SU-DHL-6 (cell line): ENCODE results near the gene NBEA.

Experiments used
- H2AFZ ChIP-seq: fragments of 200-600 bp; sonication (generic); 2 replicates; pipeline ENCODE4 v1.6.1; 2014; ENCODE audit warnings: low read depth, mild to moderate bottlenecking, moderate library complexity, mixed read lengths, antibody characterized with exemption, low read length; ENCODE audit not compliant: severe bottlenecking
- H3F3A ChIP-seq: fragments of 200-600 bp; shearing (Covaris generic); 2 replicates; pipeline ENCODE4 v1.6.0; 2016; ENCODE audit warnings: antibody characterized with exemption, mild to moderate bottlenecking; ENCODE audit not compliant: insufficient read depth
- H3K27ac ChIP-seq: fragments of 200-600 bp; sonication (generic); 2 replicates; pipeline ENCODE4 v1.5.1; 2016; ENCODE audit warnings: low read depth, mild to moderate bottlenecking, low read length, moderate library complexity, mixed read lengths
- H3K27me3 ChIP-seq: fragments of 200-600 bp; sonication (generic), shearing (Covaris generic); 2 replicates; pipeline ENCODE4 v1.6.0; 2014; ENCODE audit warnings: mild to moderate bottlenecking, low read length
- H3K36me3 ChIP-seq: fragments of 200-600 bp; sonication (generic); 2 replicates; pipeline ENCODE4 v1.6.1; 2014; ENCODE audit warnings: mild to moderate bottlenecking, low read length, mixed read lengths
- H3K4me2 ChIP-seq: fragments of 300-600, 200-600 bp; shearing (Covaris generic), sonication (generic); 2 replicates; pipeline ENCODE4 v1.6.0; 2014; ENCODE audit warnings: low read length, low read depth, mild to moderate bottlenecking; ENCODE audit not compliant: poor library complexity, severe bottlenecking
- H3K4me3 ChIP-seq: fragments of 200-600 bp; sonication (generic); 2 replicates; pipeline ENCODE4 v1.5.1; 2014; ENCODE audit warnings: antibody characterized with exemption, low read length, mild to moderate bottlenecking, mixed read lengths; ENCODE audit not compliant: insufficient read depth, poor library complexity, severe bottlenecking
- H3K79me2 ChIP-seq: fragments of 200-600 bp; sonication (generic); 2 replicates; pipeline ENCODE4 v1.6.1; 2014; ENCODE audit warnings: mild to moderate bottlenecking, low read length, moderate library complexity; ENCODE audit not compliant: insufficient read depth
- H3K9ac ChIP-seq: fragments of 200-600 bp; sonication (generic); 2 replicates; pipeline ENCODE4 v1.7.0; 2014; ENCODE audit warnings: mild to moderate bottlenecking, low read length
- H3K9me2 ChIP-seq: fragments of 200-600 bp; sonication (generic); replicated peaks from 2 replicates; pipeline ENCODE4 v1.6.1; 2014; ENCODE audit warnings: low read length; ENCODE audit not compliant: insufficient read depth
- H3K9me3 ChIP-seq: fragments of 200-600 bp; sonication (generic); 2 replicates; pipeline ENCODE4 v1.6.1; 2014; ENCODE audit warnings: low read length, mixed read lengths; ENCODE audit not compliant: insufficient read depth
- H4K20me1 ChIP-seq: fragments of 200-600 bp; sonication (generic); 2 replicates; pipeline ENCODE4 v1.6.1; 2014; ENCODE audit warnings: low read depth, mild to moderate bottlenecking, antibody characterized with exemption, low read length, moderate library complexity, mixed read lengths
- CTCF ChIP-seq: fragments of 200-600 bp; sonication (generic); IDR thresholded peaks from one replicate; pipeline ENCODE4 v1.5.1; 2017; ENCODE audit warnings: antibody characterized with exemption, mild to moderate bottlenecking, low read length, moderate library complexity; ENCODE audit not compliant: insufficient read depth, poor library complexity, severe bottlenecking
- EZH2phosphoT487 ChIP-seq: fragments of 200-600 bp; sonication (generic), shearing (Covaris generic); conservative IDR thresholded peaks from 2 replicates; pipeline ENCODE4 v1.6.1; 2018; ENCODE audit warnings: mild to moderate bottlenecking, antibody characterized with exemption, low read length, moderate library complexity, mixed read lengths

NBEA gene

GRCh38 chr13:35160896-35161295, 218.8 kb downstream of the NBEA start:
- H3K4me3 ChIP-seq, result no peak overlapping the region
- no peak overlapping the region for H2AFZ ChIP-seq
- H3K4me2 ChIP-seq, result no peak overlapping the region
- no peak overlapping the region for H3K9ac ChIP-seq
- H3K27ac ChIP-seq, result no peak overlapping the region
- H3F3A ChIP-seq, result no peaks in the 10 kb centered on the region
- H3K9me2 ChIP-seq, result no peaks in the 10 kb centered on the region
- no peaks in the 10 kb centered on the region for H3K36me3 ChIP-seq
- H3K9me3 ChIP-seq, result no peaks in the 10 kb centered on the region
- H3K79me2 ChIP-seq, result no peaks in the 10 kb centered on the region
- no peaks in the 10 kb centered on the region for H4K20me1 ChIP-seq
- TF ChIP-seq EZH2phosphoT487 (no peak), CTCF (no peak)
- no peaks in the 10 kb centered on the region for H3K27me3 ChIP-seq

GRCh38 chr13:35162420-35162819, 220.3 kb downstream of the NBEA start:
- H3K79me2 ChIP-seq, result no peaks in the 10 kb centered on the region
- H3K4me2 ChIP-seq, result peak overlapping the region; percentile 37
- no peak overlapping the region for H3K9ac ChIP-seq

GRCh38 chr13:35163674-35164073, 221.6 kb downstream of the NBEA start:
- Histone ChIP-seq H3K27me3 (no peaks in the 10 kb centered on the region), H3F3A (no peaks in the 10 kb centered on the region; the same call in 1 of the 2 replicates), H3K9me3 (no peaks in the 10 kb centered on the region), H2AFZ (no peak overlapping the region), H3K4me2 (no peak overlapping the region), H3K36me3 (no peaks in the 10 kb centered on the region), H4K20me1 (no peaks in the 10 kb centered on the region), H3K9ac (no peak overlapping the region), H3K27ac (no peak overlapping the region), H3K9me2 (no peaks in the 10 kb centered on the region), H3K4me3 (no peak overlapping the region), H3K79me2 (no peaks in the 10 kb centered on the region)
- no peak for TF ChIP-seq EZH2phosphoT487

More at GRCh38 chr13:35162420-35162819, 220.3 kb downstream of the NBEA start:
- peak overlapping the region; percentile 14 for H2AFZ ChIP-seq
- H4K20me1 ChIP-seq, result no peaks in the 10 kb centered on the region
- H3K36me3 ChIP-seq, result no peaks in the 10 kb centered on the region
- H3K9me3 ChIP-seq, result no peaks in the 10 kb centered on the region
- H3F3A ChIP-seq, result no peaks in the 10 kb centered on the region; the same call in 1 of the 2 replicates
- no peak overlapping the region for H3K4me3 ChIP-seq
- no peak overlapping the region for H3K27ac ChIP-seq
- TF ChIP-seq EZH2phosphoT487 (no peak), CTCF (no peak)
- H3K9me2 ChIP-seq, result no peaks in the 10 kb centered on the region
- H3K27me3 ChIP-seq, result no peaks in the 10 kb centered on the region

- no peaks in the 10 kb centered on the region for H3K79me2 ChIP-seq
- no peaks in the 10 kb centered on the region; the same call in 1 of the 2 replicates for H3F3A ChIP-seq
- H3K9me2 ChIP-seq, result no peaks in the 10 kb centered on the region
- no peak overlapping the region for H3K4me3 ChIP-seq
- H4K20me1 ChIP-seq, result no peaks in the 10 kb centered on the region
- no peak overlapping the region for H3K27ac ChIP-seq
- no peaks in the 10 kb centered on the region; the same call in 1 of the 2 replicates for H3K36me3 ChIP-seq
- no peak overlapping the region for H3K4me2 ChIP-seq
- H3K27me3 ChIP-seq, result no peaks in the 10 kb centered on the region
- TF ChIP-seq CTCF, result peak; percentile 45
- no peak for TF ChIP-seq EZH2phosphoT487
- H3K9me3 ChIP-seq, result no peaks in the 10 kb centered on the region
- H2AFZ ChIP-seq, result no peak overlapping the region
- H3K9ac ChIP-seq, result no peak overlapping the region
Measured at GRCh38 chr13:35164324-35164932, 222.4 kb downstream of the NBEA start.
